ENCODE results near the gene TPRG1.

GRCh38 chr3:189122526-189123205 is 49.1 kb upstream of the TPRG1 start:
- TF ChIP-seq CTCF (optimal IDR thresholded peaks at IDR 0.05 in 1 of 3, IDR thresholded peaks at IDR 0.05 in 1 of 3, conservative IDR thresholded peaks at IDR 0.05 in 1 of 3; ENCODE audit: extremely low read depth in 1 of 3, insufficient read depth in 2 of 3, low read length in 3 of 3) (no peak), EZH2 (IDR thresholded peaks at IDR 0.05; ENCODE audit: low read length) (no peak)
